GM23248 (cell line): Measurements from ENCODE around the gene NR2C2. TPM values are rescaled to one million over a fixed set of nuclear protein-coding genes. Genes with fewer than 3 reads are reported as not detected.

Experiments used
- DNase-seq: peaks from one replicate; pipeline ENCODE4 v3.0.0-alpha.2; 2015
- H2AFZ ChIP-seq: fragments of 200-600 bp; sonication (generic); 2 replicates; pipeline ENCODE4 v1.6.1; 2016; ENCODE audit warnings: antibody characterized with exemption
- H3F3A ChIP-seq: fragments of 200-600 bp; sonication (generic); 2 replicates; pipeline ENCODE4 v1.6.1; 2016; ENCODE audit warnings: mild to moderate bottlenecking, antibody characterized with exemption, mixed run types; ENCODE audit not compliant: insufficient read depth
- H3K27ac ChIP-seq: fragments of 200-600 bp; sonication (generic); 2 replicates; pipeline ENCODE4 v1.5.1; 2016; ENCODE audit warnings: mild to moderate bottlenecking
- H3K27me3 ChIP-seq: fragments of 200-600 bp; sonication (generic); replicated peaks from 2 replicates; pipeline ENCODE4 v1.6.1; 2016; ENCODE audit warnings: mild to moderate bottlenecking; ENCODE audit not compliant: insufficient read depth
- H3K36me3 ChIP-seq: fragments of 200-600 bp; sonication (generic); 2 replicates; pipeline ENCODE4 v1.6.1; 2016; ENCODE audit warnings: low read depth, mild to moderate bottlenecking
- H3K4me1 ChIP-seq: fragments of 200-600 bp; sonication (generic); 2 replicates; pipeline ENCODE4 v1.6.1; 2016; ENCODE audit warnings: mild to moderate bottlenecking; ENCODE audit not compliant: insufficient read depth
- H3K4me2 ChIP-seq: fragments of 200-600 bp; sonication (generic); one replicate; pipeline ENCODE4 v1.6.1; 2016; ENCODE audit warnings: mild to moderate bottlenecking; ENCODE audit not compliant: unreplicated experiment
- H3K4me3 ChIP-seq: fragments of 200-600 bp; sonication (generic); 2 replicates; pipeline ENCODE4 v1.5.1; 2016; ENCODE audit warnings: mild to moderate bottlenecking
- H3K79me2 ChIP-seq: fragments of 200-600 bp; sonication (generic); 2 replicates; pipeline ENCODE4 v1.6.1; 2016; ENCODE audit warnings: mild to moderate bottlenecking; ENCODE audit not compliant: insufficient read depth
- H3K9ac ChIP-seq: fragments of 200-600 bp; sonication (generic); 2 replicates; pipeline ENCODE4 v1.6.1; 2016; ENCODE audit warnings: mild to moderate bottlenecking
- H3K9me2 ChIP-seq: fragments of 200-600 bp; sonication (generic); 2 replicates; pipeline ENCODE4 v1.6.1; 2016; ENCODE audit warnings: mixed run types, mild to moderate bottlenecking, moderate library complexity; ENCODE audit not compliant: insufficient read depth
- H3K9me3 ChIP-seq: fragments of 200-600 bp; sonication (generic); one replicate; pipeline ENCODE4 v1.6.1; 2017; ENCODE audit warnings: low read depth
- H4K20me1 ChIP-seq: fragments of 200-600 bp; sonication (generic); 2 replicates; pipeline ENCODE4 v1.6.0; 2016; ENCODE audit not compliant: insufficient read depth
- EZH2 ChIP-seq: fragments of 200-600 bp; sonication (generic); IDR thresholded peaks from 2 replicates; pipeline ENCODE4 v1.6.1; 2018; ENCODE audit warnings: antibody characterized with exemption, mild to moderate bottlenecking; ENCODE audit not compliant: insufficient read depth, poor library complexity, severe bottlenecking
- EZH2phosphoT487 ChIP-seq: fragments of 200-600 bp; sonication (generic); IDR thresholded peaks from 2 replicates; pipeline ENCODE4 v1.6.1; 2018; ENCODE audit warnings: antibody characterized with exemption, moderate library complexity, mild to moderate bottlenecking, low read depth; ENCODE audit not compliant: insufficient read depth
- WGBS, 2 experiments: methylation state at CpG; one replicate each; pipeline ENCODE4 v1.1.6; 2015 to 2017; ENCODE audit warnings: low lambda C conversion rate in 2 of 2, low coverage in 1 of 2; ENCODE audit errors: missing lambda C conversion rate in 2 of 2; 5-methylcytosine and 5-hydroxymethylcytosine counted together
- in situ Hi-C: fragments of 300-500 bp; cut with MboI; formaldehyde crosslinking; loops from 2 replicates; pipeline ENCODE4 v1.15.0; 2020
- polyA plus RNA-seq: library from polyadenylated mRNA; unstranded; fragments of >200 nt; fragmentation: Nextera tagmentation; extraction: Ambion mirVana; gene quantifications from 2 replicates; pipeline ENCODE4 v1.2.1, GENCODE V29; 2016
- total RNA-seq: library from RNA; depleted of rRNA; stranded (reverse); fragments of >200 nt; shearing (Covaris generic); gene quantifications from 2 replicates; pipeline ENCODE4 v1.2.3, GENCODE V29; 2014

NR2C2 gene
- total and polyA plus RNA-seq, 2 experiments from 2014 or later = 9.6 to 27.5 TPM

- H3K4me1 ChIP-seq = peaks cover 14% of the 10 kb centered on the region
- H3K36me3 ChIP-seq = peaks cover 70% of the 10 kb centered on the region
- no peaks in the 10 kb centered on the region for H3K79me2 ChIP-seq
- H3K27ac ChIP-seq = 0 out of 2 replicates have a peak overlapping the region, but pooled peaks have one; percentile 18
- WGBS, 2 experiments = 66 to 67% methylated on average over 3 of the region's 3 CpGs
- H4K20me1 ChIP-seq = no peaks in the 10 kb centered on the region
- no peak overlapping the region for H3K4me3 ChIP-seq
- in situ Hi-C loops = no loop called here
- peak; percentile 43 for DNase-seq
- no peaks in the 10 kb centered on the region for H3K27me3 ChIP-seq
- TF ChIP-seq EZH2phosphoT487 = no peak
- peak overlapping the region; percentile 2 for H3K4me2 ChIP-seq
- H3F3A ChIP-seq = peaks cover 35% of the 10 kb centered on the region; the same call in 1 of the 2 replicates
- no peaks in the 10 kb centered on the region for H3K9me2 ChIP-seq
- no peaks in the 10 kb centered on the region for H3K9me3 ChIP-seq
- no peak overlapping the region for H2AFZ ChIP-seq
- no peak overlapping the region for H3K9ac ChIP-seq
Measured at GRCh38 chr3:15042936-15043335, 95.6 kb downstream of the NR2C2 start.

DNA sequence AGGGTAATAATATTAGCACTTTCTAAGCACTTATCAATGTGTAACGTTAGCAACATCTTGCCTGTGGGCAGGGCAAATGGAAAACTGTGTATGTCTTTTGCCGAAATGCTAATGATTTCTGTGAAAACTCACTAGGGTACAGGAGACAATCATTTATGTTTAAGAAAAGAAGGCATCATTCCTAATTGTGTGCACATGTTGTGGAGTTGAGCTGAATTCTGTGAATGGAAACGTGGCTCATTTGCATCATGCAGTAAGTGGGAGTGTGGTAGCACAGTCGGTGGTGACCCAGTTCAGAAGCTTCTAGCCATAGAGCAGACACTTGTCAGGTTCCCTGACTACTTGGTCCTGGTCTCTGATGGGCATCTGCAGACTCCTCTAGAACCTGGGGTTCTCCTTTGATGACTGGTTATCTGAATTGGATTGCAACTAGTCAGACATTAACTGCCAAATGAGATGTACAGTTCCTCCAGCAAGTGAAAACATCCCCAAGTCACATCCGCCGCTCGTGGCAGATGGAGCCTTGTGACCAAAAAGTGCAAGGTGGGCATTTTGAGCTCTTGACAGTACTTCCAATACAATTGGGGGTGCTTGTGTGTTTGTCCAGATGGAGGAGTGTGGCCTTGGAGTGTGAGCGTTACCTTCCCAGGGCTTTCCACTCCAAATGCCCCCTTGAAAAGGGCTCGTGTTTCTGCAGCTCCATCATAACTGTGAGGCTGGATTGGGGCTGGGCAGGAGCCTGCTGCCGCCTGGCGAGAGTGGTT lies 96.2 kb downstream of the NR2C2 start:
- H2AFZ ChIP-seq = no peak overlapping the region
- no peaks in the 10 kb centered on the region for H3K9me3 ChIP-seq
- peak overlapping the region; percentile 2 for H3K4me2 ChIP-seq
- H3K79me2 ChIP-seq = no peaks in the 10 kb centered on the region
- H3K4me1 ChIP-seq = peaks cover 14% of the 10 kb centered on the region
- in situ Hi-C loops = no loop called here
- no peaks in the 10 kb centered on the region for H3K9me2 ChIP-seq
- WGBS, 2 experiments = 80 to 81% methylated on average over 11 of the region's 11 CpGs
- H3K36me3 ChIP-seq = peaks cover 70% of the 10 kb centered on the region
- no peaks in the 10 kb centered on the region for H3K27me3 ChIP-seq
- peak; percentile 17 for DNase-seq
- H3K27ac ChIP-seq = 0 out of 2 replicates have a peak overlapping the region, but pooled peaks have one; percentile 18
- H3F3A ChIP-seq = peaks cover 35% of the 10 kb centered on the region; the same call in 1 of the 2 replicates
- no peak overlapping the region for H3K9ac ChIP-seq
- TF ChIP-seq EZH2phosphoT487 (no peak), EZH2 (no peak)
- H3K4me3 ChIP-seq = no peak overlapping the region
- no peaks in the 10 kb centered on the region for H4K20me1 ChIP-seq

DNA sequence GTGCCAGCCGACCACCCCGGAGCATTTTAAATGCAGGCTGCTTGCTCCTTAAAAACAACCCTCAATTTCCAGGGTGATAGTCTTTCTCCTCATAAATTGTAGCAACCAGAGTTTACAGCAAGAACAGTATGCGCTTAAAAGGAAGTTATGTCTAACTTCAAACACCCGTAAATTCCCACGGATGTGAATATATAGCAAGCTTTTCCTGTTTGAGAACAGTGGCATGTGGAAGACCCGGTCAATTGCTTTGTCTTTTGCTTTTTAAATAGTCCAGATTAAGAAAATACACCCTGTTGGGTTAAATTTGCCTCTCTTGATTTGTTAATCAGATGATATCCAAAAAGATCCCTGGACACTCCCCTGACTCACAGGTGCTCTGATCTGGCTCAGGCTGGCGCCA lies 96.9 kb downstream of the NR2C2 start:
- Histone ChIP-seq H3K79me2 (no peaks in the 10 kb centered on the region), H3K9ac (no peak overlapping the region), H3K27me3 (no peaks in the 10 kb centered on the region), H2AFZ (no peak overlapping the region), H3K4me3 (no peak overlapping the region), H3K9me3 (no peaks in the 10 kb centered on the region), H3K36me3 (peaks cover 71% of the 10 kb centered on the region), H3K4me2 (no peak overlapping the region), H3K9me2 (no peaks in the 10 kb centered on the region), H3F3A (peaks cover 35% of the 10 kb centered on the region; the same call in 1 of the 2 replicates), H3K4me1 (peaks cover 14% of the 10 kb centered on the region), H3K27ac (no peak overlapping the region), H4K20me1 (no peaks in the 10 kb centered on the region)
- in situ Hi-C loops = no loop called here
- no peak for DNase-seq
- no peak for TF ChIP-seq EZH2
- TF ChIP-seq EZH2phosphoT487 = no peak
- 70 to 76% methylated on average over 7 of the region's 7 CpGs for WGBS, 2 experiments

GRCh38 chr3:15045667-15046066 lies 98.3 kb downstream of the NR2C2 start:
- Histone ChIP-seq H3K9ac (no peak overlapping the region), H3K9me3 (no peaks in the 10 kb centered on the region), H3K27ac (no peak overlapping the region), H4K20me1 (no peaks in the 10 kb centered on the region), H3F3A (peaks cover 35% of the 10 kb centered on the region; the same call in 1 of the 2 replicates), H3K4me1 (peaks cover 14% of the 10 kb centered on the region), H3K4me2 (no peak overlapping the region), H3K9me2 (no peaks in the 10 kb centered on the region), H2AFZ (no peak overlapping the region), H3K27me3 (no peaks in the 10 kb centered on the region), H3K79me2 (peaks cover 11% of the 10 kb centered on the region), H3K4me3 (no peak overlapping the region), H3K36me3 (peaks cover 69% of the 10 kb centered on the region)
- no peak for DNase-seq
- TF ChIP-seq EZH2 = no peak
- no peak for TF ChIP-seq EZH2phosphoT487
- WGBS, 2 experiments = 25 to 44% methylated on average over 1 of the region's 1 CpG
- in situ Hi-C loops = no loop called here
